Naive B cell (primary cell): ENCODE measurements around the gene SNX22. TPM values are rescaled to one million over a fixed set of nuclear protein-coding genes. Genes with fewer than 3 reads are reported as not detected.

Experiments
- polyA plus RNA-seq, 6 donors: library from polyadenylated mRNA; unstranded; fragments of 300-500 nt; fragmentation: Illumina TruSeq; gene quantifications; one replicate each; pipeline ENCODE4 v1.2.3, GENCODE V29; 2021; ENCODE audit warnings: low read depth in 6 of 6

SNX22 gene
- polyA plus RNA-seq, 6 donors from 2014 or later: 55.7 to 95.8 (median 59.7) TPM

Other genes starting within 250 kb of the SNX22 start
- 10 to 100 TPM in 1 of 6 donors, 1 to 10 TPM in 2, under 1 TPM in 3; 0.69 to 10.3 (median 0.96) TPM for gene DAPK2, start 105.2 kb upstream of the SNX22 start, polyA plus RNA-seq
- 100 to 1,000 TPM; 260 to 473 (median 320) TPM for gene CIAO2A, start 57.9 kb upstream of the SNX22 start, polyA plus RNA-seq
- gene SNX1, start 55.7 kb upstream of the SNX22 start, polyA plus RNA-seq: 100 to 1,000 TPM in 2 of 6 donors, 10 to 100 TPM in 4; 56.3 to 109 (median 78.0) TPM
- gene PPIB, start 11.3 kb downstream of the SNX22 start, polyA plus RNA-seq: 100 to 1,000 TPM; 419 to 599 (median 451) TPM
- gene CSNK1G1, start 204.4 kb downstream of the SNX22 start, polyA plus RNA-seq: 10 to 100 TPM in 5 of 6 donors, 1 to 10 TPM in 1; 1.2 to 26.0 (median 15.4) TPM
- gene PCLAF, start 229.7 kb downstream of the SNX22 start, polyA plus RNA-seq: 1 to 10 TPM in 1 of 6 donors, under 1 TPM in 2, not detected in 3; 0.48 to 1.5 (median 0.74) TPM
- gene TRIP4, start 236.1 kb downstream of the SNX22 start, polyA plus RNA-seq: 10 to 100 TPM; 23.6 to 32.6 (median 27.2) TPM